ENCODE measurements around the gene RETNLB. TPM values are rescaled to one million over a fixed set of nuclear protein-coding genes. Genes with fewer than 3 reads are reported as not detected.
A peak's percentile ranks its signal among the peaks of the same experiment; 100 is the strongest.

RETNLB gene
- total and polyA plus RNA-seq, 2 donors from 2014 or later, result not detected

DNA sequence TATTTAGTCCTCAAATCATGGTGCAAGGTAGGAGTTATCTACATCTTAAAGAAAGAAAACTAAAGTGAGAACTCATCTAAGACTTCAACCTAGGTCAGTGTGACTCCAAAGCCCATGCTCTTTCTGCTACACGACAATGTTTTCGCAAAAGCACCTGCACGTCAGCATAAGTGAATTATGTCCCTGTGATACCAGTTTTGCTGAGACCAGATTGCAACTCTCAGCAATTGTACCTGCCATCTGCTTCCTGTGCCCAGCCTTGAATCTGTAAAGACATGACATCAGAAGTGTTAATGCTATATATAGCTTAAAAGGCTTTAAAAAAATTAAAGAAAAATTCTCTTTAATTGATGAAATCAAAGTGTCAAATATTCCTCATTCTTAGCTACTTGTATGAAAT, 43.4 kb downstream of the RETNLB start:
- no peak for DNase-seq

DNA sequence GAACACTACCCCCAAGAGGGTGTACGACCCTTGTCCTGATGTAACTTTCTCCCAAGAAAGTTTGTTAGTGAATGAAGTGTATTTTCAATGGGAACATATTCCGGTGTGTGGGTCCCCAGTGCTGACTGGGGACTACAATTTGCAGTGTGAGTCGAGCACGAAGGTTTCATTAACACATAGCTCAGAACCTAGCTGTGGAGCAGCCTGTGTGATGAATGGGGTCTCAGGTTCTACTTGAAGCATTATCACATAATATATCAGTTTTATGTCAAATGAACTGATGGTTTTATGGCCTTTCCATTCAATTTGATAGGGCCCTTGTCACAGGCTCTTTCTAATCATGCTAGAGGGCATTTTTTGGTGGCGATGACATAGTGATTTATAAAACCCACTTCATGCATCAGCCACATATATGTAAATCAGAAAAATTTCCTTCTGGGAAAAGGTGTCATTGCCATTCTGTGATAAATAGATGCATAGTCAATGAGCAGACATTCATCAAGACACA, 44.1 kb downstream of the RETNLB start:
- DNase-seq, result peak in 1 of 5 donors; percentile 10
- H3K27ac ChIP-seq (ENCODE audit: low read depth in 2 of 2, low read length in 2 of 2), result no peak overlapping the region
- intact Hi-C loops (cut with DNase I), result no loop called here
- H3K4me1 ChIP-seq (ENCODE audit: control insufficient read depth in 2 of 3, insufficient read depth in 2 of 3, low read depth in 1 of 3, low read length in 3 of 3), result no peaks in the 10 kb centered on the region
- TF ChIP-seq, protein P1, sequence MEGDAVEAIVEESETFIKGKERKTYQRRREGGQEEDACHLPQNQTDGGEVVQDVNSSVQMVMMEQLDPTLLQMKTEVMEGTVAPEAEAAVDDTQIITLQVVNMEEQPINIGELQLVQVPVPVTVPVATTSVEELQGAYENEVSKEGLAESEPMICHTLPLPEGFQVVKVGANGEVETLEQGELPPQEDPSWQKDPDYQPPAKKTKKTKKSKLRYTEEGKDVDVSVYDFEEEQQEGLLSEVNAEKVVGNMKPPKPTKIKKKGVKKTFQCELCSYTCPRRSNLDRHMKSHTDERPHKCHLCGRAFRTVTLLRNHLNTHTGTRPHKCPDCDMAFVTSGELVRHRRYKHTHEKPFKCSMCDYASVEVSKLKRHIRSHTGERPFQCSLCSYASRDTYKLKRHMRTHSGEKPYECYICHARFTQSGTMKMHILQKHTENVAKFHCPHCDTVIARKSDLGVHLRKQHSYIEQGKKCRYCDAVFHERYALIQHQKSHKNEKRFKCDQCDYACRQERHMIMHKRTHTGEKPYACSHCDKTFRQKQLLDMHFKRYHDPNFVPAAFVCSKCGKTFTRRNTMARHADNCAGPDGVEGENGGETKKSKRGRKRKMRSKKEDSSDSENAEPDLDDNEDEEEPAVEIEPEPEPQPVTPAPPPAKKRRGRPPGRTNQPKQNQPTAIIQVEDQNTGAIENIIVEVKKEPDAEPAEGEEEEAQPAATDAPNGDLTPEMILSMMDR (IDR thresholded peaks at IDR 0.05; ENCODE audit: borderline replicate concordance, extremely low read depth, insufficient read depth), result no peak
- H3K9me3 ChIP-seq (ENCODE audit: control insufficient read depth in 2 of 3, insufficient read depth in 1 of 3, low read length in 3 of 3), result no peaks in the 10 kb centered on the region
- no peaks in the 10 kb centered on the region for H3K27me3 ChIP-seq (ENCODE audit: control insufficient read depth, insufficient read depth, low read length)
- no peaks in the 10 kb centered on the region for H3K36me3 ChIP-seq (ENCODE audit: control insufficient read depth in 2 of 3, insufficient read depth in 3 of 3, low read length in 3 of 3)
- FAIRE-seq, result no peak
- no peak overlapping the region for H3K4me3 ChIP-seq (ENCODE audit: low read length in 3 of 3)
- H3K9ac ChIP-seq (ENCODE audit: low read length in 3 of 3), result no peak overlapping the region

More for the DNA sequence above, 43.4 kb downstream of the RETNLB start:
- no peak overlapping the region for H3K4me3 ChIP-seq (ENCODE audit: low read length in 3 of 3)
- H3K4me1 ChIP-seq (ENCODE audit: control insufficient read depth in 2 of 3, insufficient read depth in 2 of 3, low read depth in 1 of 3, low read length in 3 of 3), result no peaks in the 10 kb centered on the region
- H3K27ac ChIP-seq (ENCODE audit: low read depth in 2 of 2, low read length in 2 of 2), result no peak overlapping the region
- intact Hi-C loops (cut with DNase I), result no loop called here
- no peak for FAIRE-seq
- TF ChIP-seq, protein P1 (IDR thresholded peaks at IDR 0.05; ENCODE audit: borderline replicate concordance, extremely low read depth, insufficient read depth), result no peak
- H3K9me3 ChIP-seq (ENCODE audit: control insufficient read depth in 2 of 3, insufficient read depth in 1 of 3, low read length in 3 of 3), result no peaks in the 10 kb centered on the region
- no peak overlapping the region for H3K9ac ChIP-seq (ENCODE audit: low read length in 3 of 3)
- no peaks in the 10 kb centered on the region for H3K27me3 ChIP-seq (ENCODE audit: control insufficient read depth, insufficient read depth, low read length)
- H3K36me3 ChIP-seq (ENCODE audit: control insufficient read depth in 2 of 3, insufficient read depth in 3 of 3, low read length in 3 of 3), result no peaks in the 10 kb centered on the region

Other genes with a start within 250 kb of the RETNLB start
- 0.44 TPM for gene MYH15, start 246.8 kb downstream of the RETNLB start, total RNA-seq
- not detected for gene MYH15, start 246.8 kb downstream of the RETNLB start, polyA plus RNA-seq (ENCODE audit: insufficient read depth, low read depth, low replicate concordance)
- gene CIP2A, start 168.0 kb downstream of the RETNLB start, total RNA-seq, result 3.5 TPM
- 0.82 TPM for gene CIP2A, start 168.0 kb downstream of the RETNLB start, polyA plus RNA-seq (ENCODE audit: insufficient read depth, low read depth, low replicate concordance)
- 15.5 TPM for gene DZIP3, start 167.7 kb downstream of the RETNLB start, total RNA-seq
- 9.4 TPM for gene DZIP3, start 167.7 kb downstream of the RETNLB start, polyA plus RNA-seq (ENCODE audit: insufficient read depth, low read depth, low replicate concordance)
- gene TRAT1, start 65.4 kb upstream of the RETNLB start, total RNA-seq, result 1.9 TPM
- gene TRAT1, start 65.4 kb upstream of the RETNLB start, polyA plus RNA-seq (ENCODE audit: insufficient read depth, low read depth, low replicate concordance), result not detected
- not detected for gene GUCA1C, start 196.5 kb upstream of the RETNLB start, total RNA-seq
- gene GUCA1C, start 196.5 kb upstream of the RETNLB start, polyA plus RNA-seq (ENCODE audit: insufficient read depth, low read depth, low replicate concordance), result 2.7 TPM